ENCODE results near the gene PHLPP1. TPM values are rescaled to one million over a fixed set of nuclear protein-coding genes. Genes with fewer than 3 reads are reported as not detected.
A peak's percentile ranks its signal among the peaks of the same experiment; 100 is the strongest.

Gene PHLPP1
- total RNA-seq, 6 donors from 2014 or later, result 8.2 to 15.5 (median 13.2) TPM

DNA sequence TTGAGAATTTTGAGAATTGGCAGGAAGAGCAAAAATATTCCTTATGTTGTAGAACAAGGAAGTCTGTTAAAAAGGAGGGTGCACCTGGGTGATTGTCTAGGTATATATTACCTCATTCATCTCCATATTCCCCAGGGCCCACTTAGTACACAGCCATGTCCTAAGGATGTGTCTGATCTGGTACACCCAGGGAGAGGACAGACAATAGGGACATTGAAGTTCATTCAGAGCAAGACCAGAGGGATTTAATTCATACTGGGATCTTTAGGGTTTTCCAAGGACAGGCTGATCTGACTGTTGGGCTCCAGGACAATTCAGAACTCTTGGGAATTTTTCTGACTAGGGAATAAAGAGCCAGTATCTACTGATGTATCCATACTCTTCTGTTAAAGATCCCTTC lies 112.1 kb downstream of the PHLPP1 start:
- TF ChIP-seq POLR2AphosphoS5 (IDR thresholded peaks at IDR 0.05) (no peak), CTCF (IDR thresholded peaks at IDR 0.05) (no peak), POLR2A (IDR thresholded peaks at IDR 0.05) (no peak), EP300 (IDR thresholded peaks at IDR 0.05) (no peak)
- DNase-seq (no peak), ATAC-seq (ENCODE audit: low FRiP score in 2 of 2) (no peak)
- Histone ChIP-seq H3K36me3 (peaks cover 0 to 4% (median 2%) of the 10 kb centered on the region in 4 donors), H3K27ac (no peak overlapping the region), H3K4me1 (peaks cover 0 to 8% (median 5%) of the 10 kb centered on the region in 4 donors), H3K27me3 (no peaks in the 10 kb centered on the region), H3K9me3 (no peaks in the 10 kb centered on the region), H3K4me3 (no peak overlapping the region)

DNA sequence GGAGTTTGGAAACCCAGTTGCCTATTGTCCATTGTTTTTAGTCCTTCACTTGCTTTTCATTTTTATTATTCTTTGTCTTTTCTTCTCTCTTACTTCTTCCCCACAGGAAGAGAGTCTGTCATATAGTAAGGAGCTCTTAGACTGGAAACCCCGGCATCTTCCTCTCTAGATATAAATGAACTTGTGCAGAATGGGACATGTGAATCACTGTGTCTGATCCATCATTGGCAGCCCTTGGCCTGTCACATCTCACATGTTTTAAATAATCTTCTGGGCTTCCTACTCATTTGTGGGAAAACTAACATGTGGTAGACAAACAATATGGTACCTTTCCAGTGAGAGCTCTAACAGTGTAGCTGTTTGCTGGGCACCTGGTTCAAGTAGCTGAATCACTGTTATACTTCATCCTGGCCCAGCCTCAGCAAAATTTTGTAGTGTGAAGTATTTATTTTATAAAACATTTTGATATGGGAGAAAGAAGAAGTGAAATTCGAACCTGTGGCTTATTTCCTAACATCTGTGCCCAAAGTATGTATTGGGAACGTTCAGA lies 112.8 kb downstream of the PHLPP1 start:
- DNase-seq, result no peak
- peaks cover 0 to 4% (median 2%) of the 10 kb centered on the region in 4 donors for H3K36me3 ChIP-seq
- H3K27ac ChIP-seq, result no peak overlapping the region
- ATAC-seq (ENCODE audit: low FRiP score in 2 of 2), result no peak
- 43 to 49% methylated on average over 3 of the region's 3 CpGs for WGBS, 2 donors
- TF ChIP-seq CTCF (IDR thresholded peaks at IDR 0.05) (no peak), EP300 (IDR thresholded peaks at IDR 0.05) (no peak), POLR2AphosphoS5 (IDR thresholded peaks at IDR 0.05) (no peak), POLR2A (IDR thresholded peaks at IDR 0.05) (no peak)
- no peak overlapping the region for H3K4me3 ChIP-seq
- no peaks in the 10 kb centered on the region for H3K27me3 ChIP-seq
- peaks cover 0 to 8% (median 5%) of the 10 kb centered on the region in 4 donors for H3K4me1 ChIP-seq
- no peaks in the 10 kb centered on the region for H3K9me3 ChIP-seq

DNA sequence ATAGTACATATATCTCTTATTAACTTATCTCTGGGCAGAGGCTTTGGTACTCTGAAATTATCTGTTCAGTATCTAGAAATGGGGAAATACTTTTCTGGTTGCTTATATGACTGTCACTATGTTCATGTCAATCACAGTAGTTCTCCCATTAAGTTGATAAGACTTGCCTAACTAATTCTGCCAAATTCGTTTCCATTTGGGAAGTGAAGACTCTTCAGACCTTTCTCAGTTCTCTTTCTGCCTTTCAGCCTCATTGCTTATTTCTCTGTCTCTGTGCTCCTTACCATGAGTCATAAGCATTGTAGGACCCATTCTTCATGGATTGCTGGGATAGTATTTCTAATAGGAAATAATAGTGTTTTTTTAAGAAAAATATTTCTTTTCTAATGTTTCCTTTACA lies 113.5 kb downstream of the PHLPP1 start:
- 50 to 62% methylated on average over 1 of the region's 1 CpG for WGBS, 2 donors
- TF ChIP-seq POLR2AphosphoS5 (IDR thresholded peaks at IDR 0.05) (no peak), EP300 (IDR thresholded peaks at IDR 0.05) (no peak), POLR2A (IDR thresholded peaks at IDR 0.05) (no peak), CTCF (IDR thresholded peaks at IDR 0.05) (no peak)
- Histone ChIP-seq H3K4me3 (no peak overlapping the region), H3K36me3 (peaks cover 0 to 4% (median 2%) of the 10 kb centered on the region in 4 donors), H3K27me3 (no peaks in the 10 kb centered on the region), H3K4me1 (peaks cover 0 to 8% (median 5%) of the 10 kb centered on the region in 4 donors), H3K9me3 (no peaks in the 10 kb centered on the region), H3K27ac (no peak overlapping the region)
- DNase-seq (no peak), ATAC-seq (ENCODE audit: low FRiP score in 2 of 2) (peak in 1 of 2 donors; percentile 32)

DNA sequence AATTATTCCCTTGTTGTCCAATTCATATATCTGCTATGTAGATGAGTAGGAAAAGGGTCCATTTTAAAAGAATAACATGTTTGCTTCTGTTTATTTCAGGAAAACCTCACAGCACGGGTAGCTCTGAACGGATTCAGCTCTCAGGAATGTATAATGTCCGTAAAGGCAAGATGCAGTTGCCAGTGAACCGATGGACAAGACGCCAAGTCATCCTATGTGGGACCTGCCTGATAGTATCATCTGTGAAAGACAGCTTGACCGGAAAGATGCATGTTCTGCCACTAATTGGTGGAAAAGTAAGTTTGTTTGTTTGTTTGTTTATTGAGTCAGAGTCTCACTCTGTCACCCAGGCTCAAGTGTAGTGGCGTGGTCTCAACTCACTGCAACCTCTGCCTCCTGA lies 114.6 kb downstream of the PHLPP1 start:
- H3K27me3 ChIP-seq, result no peaks in the 10 kb centered on the region
- H3K9me3 ChIP-seq, result no peaks in the 10 kb centered on the region
- H3K4me3 ChIP-seq, result no peak overlapping the region
- ATAC-seq (ENCODE audit: low FRiP score in 2 of 2), result no peak
- WGBS, 2 donors, result 92 to 97% methylated on average over 7 of the region's 7 CpGs
- H3K27ac ChIP-seq, result no peak overlapping the region
- H3K4me1 ChIP-seq, result peaks cover 0 to 8% (median 5%) of the 10 kb centered on the region in 4 donors
- H3K36me3 ChIP-seq, result peaks cover 0 to 4% (median 2%) of the 10 kb centered on the region in 4 donors
- no peak for DNase-seq
- TF ChIP-seq EP300 (IDR thresholded peaks at IDR 0.05) (no peak), POLR2A (IDR thresholded peaks at IDR 0.05) (no peak), CTCF (IDR thresholded peaks at IDR 0.05) (no peak), POLR2AphosphoS5 (IDR thresholded peaks at IDR 0.05) (no peak)

- 36 to 41% methylated on average over 2 of the region's 2 CpGs for WGBS, 2 donors
- H3K27ac ChIP-seq, result no peak overlapping the region
- peaks cover 0 to 12% (median 7%) of the 10 kb centered on the region in 4 donors for H3K4me1 ChIP-seq
- ATAC-seq (ENCODE audit: low FRiP score in 2 of 2) (no peak), DNase-seq (no peak)
- no peaks in the 10 kb centered on the region for H3K9me3 ChIP-seq
- TF ChIP-seq CTCF (IDR thresholded peaks at IDR 0.05), result no peak
- no peak for TF ChIP-seq POLR2AphosphoS5 (IDR thresholded peaks at IDR 0.05)
- TF ChIP-seq POLR2A (IDR thresholded peaks at IDR 0.05), result no peak
- TF ChIP-seq EP300 (IDR thresholded peaks at IDR 0.05), result no peak
- H3K4me3 ChIP-seq, result no peak overlapping the region
- H3K36me3 ChIP-seq, result peaks cover 0 to 4% (median 2%) of the 10 kb centered on the region in 4 donors
- H3K27me3 ChIP-seq, result no peaks in the 10 kb centered on the region
These were observed 116.9 kb downstream of the PHLPP1 start for GRCh38 chr18:62832282-62832681.

All from upper lobe of left lung (tissue), 6 donors.